Measurements from ENCODE around the gene CDC42EP1.

Gene CDC42EP1

DNA sequence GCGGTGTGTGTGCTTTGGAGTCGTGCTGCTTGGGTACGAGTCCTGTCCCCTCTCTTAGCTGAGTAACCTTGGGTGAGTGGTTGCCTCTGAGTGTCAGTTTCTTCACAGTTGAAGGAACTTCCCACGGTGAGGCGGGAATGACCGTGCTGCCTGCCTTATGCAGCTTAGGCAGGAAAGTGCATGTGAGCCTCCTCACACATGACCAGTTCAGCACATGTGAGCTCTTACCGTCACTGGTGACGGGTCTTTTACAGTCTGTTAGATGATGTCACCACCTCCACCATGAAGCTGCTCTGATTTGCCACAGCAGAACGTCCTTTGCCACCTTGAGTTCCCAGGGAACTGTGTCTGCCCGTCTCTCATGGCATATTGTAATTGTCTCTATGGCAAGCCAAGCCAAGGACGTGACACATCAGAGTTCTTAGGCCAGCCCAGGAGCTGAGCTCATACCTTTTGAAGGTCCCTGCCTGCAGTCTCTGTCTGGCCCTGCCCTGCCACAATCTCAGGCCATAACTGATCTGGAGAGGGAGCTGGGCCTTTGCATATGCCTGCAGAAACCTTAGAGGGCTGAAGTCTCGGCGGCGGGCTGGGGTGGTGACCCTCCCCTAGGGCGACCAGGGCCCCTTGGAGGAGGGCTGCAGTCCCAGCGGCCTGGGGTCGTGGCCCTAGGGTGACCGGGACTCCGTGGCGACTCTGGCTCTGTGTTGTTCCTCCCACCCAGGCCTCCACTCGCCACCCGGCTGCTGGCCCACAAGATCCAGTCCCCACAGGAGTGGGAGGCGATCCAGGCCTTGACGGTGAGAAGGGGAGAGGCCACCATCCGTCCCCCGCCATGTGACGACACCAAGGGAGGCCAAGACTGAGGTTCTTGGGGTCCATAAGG, 56.2 kb downstream of the CDC42EP1 start:
- no peak for DNase-seq

DNA sequence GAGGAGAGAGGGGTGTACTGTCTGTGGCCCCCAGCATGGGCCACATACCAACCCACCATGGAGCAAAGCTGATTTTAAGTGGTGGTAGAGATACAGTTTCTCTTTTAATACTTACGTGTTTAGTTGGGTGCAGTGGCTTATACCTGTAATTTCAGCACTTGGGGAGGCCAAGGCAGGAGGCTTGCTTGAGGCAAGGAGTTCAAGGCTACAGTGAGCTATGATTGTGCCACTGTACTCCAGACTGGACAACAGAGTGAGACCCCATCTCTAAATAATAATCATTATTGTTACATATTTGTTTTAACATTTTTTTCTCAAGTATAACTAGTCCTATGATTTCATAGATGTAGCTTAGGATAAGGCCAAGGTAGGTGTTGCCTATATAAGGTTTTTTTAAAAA, 57.2 kb downstream of the CDC42EP1 start:
- no peak for DNase-seq

DNA sequence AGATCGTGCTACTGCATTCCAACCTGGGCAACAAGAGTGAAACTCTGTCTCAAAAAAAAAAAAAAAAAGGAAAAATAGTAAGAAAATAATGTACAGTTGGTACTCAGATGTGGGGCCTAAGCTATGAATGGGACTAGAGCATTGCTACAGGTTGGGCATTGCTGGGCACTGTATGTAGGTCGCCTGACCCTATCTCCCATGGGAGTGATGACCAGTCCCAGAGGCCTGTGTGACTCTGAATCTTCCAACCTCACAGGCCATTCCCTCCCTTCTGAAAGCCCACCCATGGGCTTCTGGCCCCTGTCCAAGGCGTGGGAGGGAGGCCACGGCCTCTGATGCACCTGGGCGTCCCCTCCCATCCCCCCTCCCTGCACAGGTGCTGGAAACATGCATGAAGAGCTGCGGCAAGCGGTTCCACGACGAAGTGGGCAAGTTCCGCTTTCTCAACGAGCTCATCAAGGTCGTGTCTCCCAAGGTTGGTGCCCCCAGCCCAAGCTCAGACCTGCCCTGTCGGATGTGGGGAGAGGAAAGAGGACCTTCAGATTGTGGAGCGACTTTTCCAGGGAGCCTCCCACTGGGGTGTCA, 57.9 kb downstream of the CDC42EP1 start:
- DNase-seq: no peak

DNA sequence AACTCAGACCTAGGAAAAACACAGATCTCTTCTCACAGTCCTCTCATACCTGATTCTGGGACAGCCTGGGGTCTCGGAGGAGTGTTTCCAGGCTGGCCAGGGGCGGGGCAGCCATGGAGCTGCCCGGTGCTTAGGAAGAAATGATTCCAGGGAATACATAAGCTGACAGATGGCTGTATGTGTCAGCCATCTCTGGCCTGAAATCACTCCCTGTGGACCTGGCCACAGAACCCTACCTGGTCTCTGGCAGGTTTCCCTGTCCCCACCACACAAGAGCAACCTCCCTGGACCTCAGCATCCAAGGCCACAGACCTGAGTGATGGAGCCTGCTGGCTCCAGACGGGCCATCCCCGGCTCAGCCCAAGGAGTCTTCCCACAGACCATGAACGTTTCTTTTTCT, 58.4 kb downstream of the CDC42EP1 start:
- no peak for DNase-seq

Data from NCI-H446 (cell line).